ENCODE data around the gene DCAF5.
A peak's percentile ranks its signal among the peaks of the same experiment; 100 is the strongest.

Gene DCAF5

GRCh38 chr14:69141550-69141949 is 11.4 kb downstream of the DCAF5 start:
- no peak for DNase-seq (ENCODE audit: low read depth, low spot score)

- no peak for DNase-seq (ENCODE audit: low read depth, low spot score)
These were observed 13.2 kb downstream of the DCAF5 start for GRCh38 chr14:69139743-69140142.

DNA sequence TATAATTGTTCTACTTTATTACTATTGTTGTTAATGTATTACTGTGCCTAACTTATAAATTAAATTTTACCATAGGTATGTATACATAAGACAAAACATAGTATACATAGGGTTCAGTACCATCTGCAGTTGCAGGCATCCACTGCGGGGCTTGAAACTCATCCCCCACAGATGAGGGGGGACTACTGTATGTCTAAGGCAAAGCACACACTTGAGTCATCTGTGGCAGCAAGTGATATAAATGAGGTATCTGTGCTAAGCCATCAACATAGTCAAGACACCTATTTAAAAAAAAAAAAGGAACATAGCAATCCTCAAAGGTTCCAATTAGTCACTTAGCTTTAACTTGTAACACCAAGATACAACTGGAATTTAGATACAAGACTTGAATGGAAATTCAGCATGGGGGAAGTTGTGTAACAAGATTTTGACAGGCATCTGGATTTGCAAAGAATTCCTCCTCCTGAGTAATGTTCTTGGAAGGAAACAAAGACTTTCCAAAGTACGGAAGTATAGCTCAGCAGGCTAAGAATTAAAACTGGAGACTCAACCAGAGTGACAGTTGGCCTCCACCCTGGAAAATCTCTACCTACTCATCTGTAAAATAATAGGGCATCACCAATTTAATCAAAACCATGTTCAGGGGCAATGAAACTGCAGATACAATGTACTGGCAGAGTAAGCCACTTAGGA is 14.9 kb downstream of the DCAF5 start:
- no peak for DNase-seq (ENCODE audit: low read depth, low spot score)

- no peak for DNase-seq (ENCODE audit: low read depth, low spot score)
These were observed 15.5 kb downstream of the DCAF5 start for GRCh38 chr14:69137416-69137815.

DNA sequence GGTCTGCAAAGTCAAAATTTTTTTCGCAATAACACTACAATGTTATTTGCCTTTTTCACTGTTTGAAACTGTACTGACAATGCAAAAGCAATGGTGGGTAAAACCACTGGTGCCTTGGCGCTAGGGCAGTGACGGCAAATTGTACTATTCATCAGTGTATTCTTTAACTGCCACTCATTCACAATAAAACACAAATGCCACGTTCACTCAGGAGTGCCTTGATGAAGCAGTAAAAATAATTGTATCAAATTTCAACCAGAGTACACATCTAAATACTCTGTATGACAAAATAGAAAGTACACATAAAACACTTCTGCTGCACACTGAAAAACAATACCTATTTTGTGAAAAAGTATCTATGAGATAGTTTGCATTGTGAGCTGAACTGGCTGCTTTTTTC is 17.8 kb downstream of the DCAF5 start:
- no peak for DNase-seq (ENCODE audit: low read depth, low spot score)

GRCh38 chr14:69133206-69134125 is 19.5 kb downstream of the DCAF5 start:
- DNase-seq (ENCODE audit: low read depth, low spot score) = no peak

DNA sequence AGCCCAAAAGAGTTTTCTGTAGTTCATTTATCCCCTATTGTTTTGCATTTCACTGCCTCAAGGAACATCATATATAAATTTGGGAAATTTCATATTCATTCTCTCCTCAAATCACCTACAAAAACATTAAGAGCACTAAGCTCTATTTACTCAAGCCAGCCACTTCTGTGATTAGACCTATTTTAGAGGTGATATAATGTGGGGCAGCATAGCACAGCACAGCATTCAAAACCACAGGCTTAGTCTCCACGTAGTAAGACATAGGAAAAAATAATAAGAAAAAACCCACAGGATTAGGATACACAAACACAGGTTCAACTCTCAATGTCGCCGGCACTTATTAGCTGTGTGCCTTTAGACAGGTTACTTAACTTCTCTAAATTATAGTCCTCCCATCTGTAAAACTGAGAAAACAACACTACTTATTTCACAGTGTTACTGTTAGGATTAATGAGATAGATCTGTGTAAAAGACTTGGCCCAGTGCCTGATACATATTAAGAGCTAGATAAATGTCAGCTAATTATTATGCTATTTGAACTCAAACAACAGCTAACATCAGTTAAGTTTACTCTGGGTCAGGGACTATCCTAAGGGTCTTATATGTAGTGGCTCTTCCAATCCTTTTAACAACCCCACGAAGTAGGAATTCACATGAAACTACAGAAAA is 20.3 kb downstream of the DCAF5 start:
- no peak for DNase-seq (ENCODE audit: low read depth, low spot score)

GRCh38 chr14:69131176-69131575 is 21.7 kb downstream of the DCAF5 start:
- DNase-seq (ENCODE audit: low read depth, low spot score) = no peak

- peak; percentile 50 for DNase-seq (ENCODE audit: low read depth, low spot score)
These were observed 23.5 kb downstream of the DCAF5 start for GRCh38 chr14:69129264-69129880.

DNA sequence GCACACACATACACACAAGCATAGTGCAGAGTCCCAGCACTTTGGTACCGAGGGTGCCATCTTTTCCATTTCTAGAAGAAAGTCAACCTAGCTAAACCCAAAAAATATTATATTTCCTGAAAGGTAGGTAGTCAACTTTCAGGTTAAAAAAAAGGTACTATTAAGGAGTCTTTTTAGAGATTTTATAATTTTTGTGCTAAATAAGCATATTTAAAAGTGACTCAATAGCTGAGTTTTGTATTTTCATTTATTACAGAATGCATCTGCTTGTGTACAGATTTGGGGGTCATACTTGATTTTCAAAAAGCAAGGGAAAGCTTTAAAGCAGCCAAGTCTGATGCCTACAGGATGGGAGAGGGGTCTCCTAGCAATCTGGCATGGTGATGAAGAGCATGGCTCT is 34.6 kb downstream of the DCAF5 start:
- DNase-seq (ENCODE audit: low read depth, low spot score) = no peak

DNA sequence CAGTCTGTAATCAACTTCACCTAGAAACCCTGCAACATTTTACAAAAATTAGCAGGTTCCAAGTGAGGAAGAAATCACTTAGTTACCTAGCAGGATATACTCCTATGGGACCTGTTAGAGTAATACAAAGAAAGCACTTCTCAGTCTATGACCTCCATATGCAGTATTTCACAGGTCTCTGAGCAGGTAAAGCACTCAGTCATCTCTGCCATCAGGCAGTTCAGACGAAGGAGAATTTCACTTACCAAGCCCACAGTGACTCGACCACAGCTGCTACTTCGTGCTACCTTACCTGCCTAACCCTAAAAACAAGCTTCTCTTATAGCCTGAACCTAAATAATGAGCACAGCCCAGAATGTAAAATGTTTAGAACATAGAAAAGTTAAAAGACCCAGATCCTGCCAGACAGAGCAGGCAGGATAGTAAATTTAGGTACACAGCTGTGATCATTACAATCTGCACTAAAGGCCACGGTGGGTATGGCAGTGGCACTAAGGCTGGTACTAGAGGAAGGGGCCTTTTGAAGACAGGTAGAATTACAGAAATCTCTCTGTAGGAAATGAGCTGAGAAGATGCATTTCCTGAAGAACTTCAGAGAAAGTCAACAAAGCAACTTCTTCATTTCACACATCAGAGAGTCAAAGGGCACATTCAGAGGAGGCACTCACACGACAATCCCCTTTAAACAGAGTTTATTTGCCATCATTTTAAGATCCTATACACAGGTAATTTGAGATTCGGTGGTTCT is 35.7 kb downstream of the DCAF5 start:
- DNase-seq (ENCODE audit: low read depth, low spot score) = no peak

- no peak for DNase-seq (ENCODE audit: low read depth, low spot score)
These were observed 37.3 kb downstream of the DCAF5 start for GRCh38 chr14:69115407-69116185.

- DNase-seq (ENCODE audit: low read depth, low spot score) = no peak
These were observed 38.2 kb downstream of the DCAF5 start for GRCh38 chr14:69114763-69115162.

DNA sequence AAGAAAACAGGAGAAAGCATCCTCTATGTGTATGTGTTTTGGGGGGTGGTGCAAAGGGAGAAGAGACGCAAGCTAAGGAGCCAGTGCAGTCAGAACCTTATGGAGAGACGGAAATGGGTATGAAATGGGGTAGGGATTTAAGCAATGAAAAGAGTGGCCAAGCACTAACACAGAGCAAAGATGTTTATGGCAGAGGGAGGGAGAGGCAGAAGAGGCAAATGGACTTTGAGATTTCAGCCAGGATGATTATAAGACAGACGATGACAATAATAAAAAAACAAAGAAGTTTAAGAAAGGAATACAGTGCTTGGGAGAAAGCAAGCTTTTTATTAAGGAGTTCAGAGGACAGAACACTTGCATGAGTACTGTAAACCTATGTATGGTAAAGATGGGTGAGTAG is 44.6 kb downstream of the DCAF5 start:
- no peak for DNase-seq (ENCODE audit: low read depth, low spot score)

- DNase-seq (ENCODE audit: low read depth, low spot score) = no peak
These were observed 45.4 kb downstream of the DCAF5 start for GRCh38 chr14:69107407-69108003.

DNA sequence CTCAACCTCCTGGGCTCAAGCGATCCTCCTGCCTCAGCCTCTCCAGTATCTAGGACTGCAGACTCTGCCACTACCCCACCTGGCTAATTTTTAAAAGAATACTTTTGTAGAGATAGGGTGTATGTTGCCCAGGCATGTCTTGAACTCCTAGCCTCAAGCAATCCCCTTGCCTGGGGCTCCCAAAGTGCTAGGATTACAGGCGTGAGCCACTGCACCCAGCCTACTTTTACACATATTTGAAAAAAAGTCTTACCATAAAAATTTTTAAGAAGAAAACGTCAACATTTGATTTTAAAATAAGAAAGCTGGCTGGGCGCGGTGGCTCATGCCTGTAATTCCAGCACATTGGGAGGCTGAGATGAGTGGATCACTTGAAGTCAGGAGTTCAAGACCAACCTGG is 46.5 kb downstream of the DCAF5 start:
- no peak for DNase-seq (ENCODE audit: low read depth, low spot score)

GRCh38 chr14:69105326-69105725 is 47.6 kb downstream of the DCAF5 start:
- DNase-seq (ENCODE audit: low read depth, low spot score) = no peak

- no peak for DNase-seq (ENCODE audit: low read depth, low spot score)
These were observed 51.5 kb downstream of the DCAF5 start for GRCh38 chr14:69101331-69101826.

GRCh38 chr14:69097974-69098373 is 54.9 kb downstream of the DCAF5 start:
- no peak for DNase-seq (ENCODE audit: low read depth, low spot score)

All from brain pericyte (primary cell).